Smooth muscle cell (in vitro differentiated cells): ENCODE data around the gene PCDH9. TPM values are rescaled to one million over a fixed set of nuclear protein-coding genes. Genes with fewer than 3 reads are reported as not detected.
A peak's percentile ranks its signal among the peaks of the same experiment; 100 is the strongest.

Experiments used
- DNase-seq: peaks from one replicate; lab custom pipeline; 2025; ENCODE audit not compliant: unreplicated experiment; lab: John Stamatoyannopoulos, UW
- H2AFZ ChIP-seq: fragments of 200-600 bp; sonication (generic); 2 replicates; pipeline ENCODE4 v1.6.0; 2016; ENCODE audit warnings: antibody characterized with exemption, low read depth, mild to moderate bottlenecking
- H3F3A ChIP-seq: fragments of 200-600 bp; sonication (generic); 2 replicates; pipeline ENCODE4 v1.6.0; 2017; ENCODE audit warnings: antibody characterized with exemption, low read depth
- H3K27ac ChIP-seq: fragments of 200-600 bp; sonication (generic); 2 replicates; pipeline ENCODE4 v1.5.1; 2016; ENCODE audit warnings: low read depth, mild to moderate bottlenecking
- H3K27me3 ChIP-seq: fragments of 200-600 bp; sonication (generic); 2 replicates; pipeline ENCODE4 v1.6.1; 2016; ENCODE audit warnings: low read depth, mild to moderate bottlenecking
- H3K36me3 ChIP-seq: fragments of 200-600 bp; sonication (generic); 2 replicates; pipeline ENCODE4 v1.5.1; 2016; ENCODE audit warnings: low read depth
- H3K4me1 ChIP-seq: fragments of 200-600 bp; sonication (generic); 2 replicates; pipeline ENCODE4 v1.5.1; 2016; ENCODE audit warnings: low read depth
- H3K4me2 ChIP-seq: fragments of 200-600 bp; sonication (generic); 2 replicates; pipeline ENCODE4 v1.6.0; 2016; ENCODE audit warnings: mild to moderate bottlenecking
- H3K4me3 ChIP-seq: fragments of 200-600 bp; sonication (generic); 2 replicates; pipeline ENCODE4 v1.5.1; 2016; ENCODE audit warnings: mild to moderate bottlenecking
- H3K79me2 ChIP-seq: fragments of 200-600 bp; sonication (generic); 2 replicates; pipeline ENCODE4 v1.6.0; 2016; ENCODE audit warnings: low read depth, mild to moderate bottlenecking
- H3K9ac ChIP-seq: fragments of 200-600 bp; sonication (generic); 2 replicates; pipeline ENCODE4 v1.6.0; 2016; ENCODE audit warnings: low read depth
- H3K9me3 ChIP-seq: fragments of 200-600 bp; sonication (generic); replicated peaks from 2 replicates; pipeline ENCODE4 v1.5.1; 2016; ENCODE audit warnings: low read depth
- H4K20me1 ChIP-seq: fragments of 200-600 bp; sonication (generic); 2 replicates; pipeline ENCODE4 v1.6.0; 2016; ENCODE audit warnings: low read depth
- CTCF ChIP-seq: fragments of 200-600 bp; sonication (generic); IDR thresholded peaks from 2 replicates; pipeline ENCODE4 v1.5.1; 2017; ENCODE audit warnings: borderline replicate concordance, mild to moderate bottlenecking, antibody characterized with exemption; ENCODE audit not compliant: insufficient read depth, poor library complexity, severe bottlenecking
- WGBS: methylation state at CpG from one replicate; pipeline ENCODE4 v1.1.7; 2016; ENCODE audit warnings: low lambda C conversion rate; 5-methylcytosine and 5-hydroxymethylcytosine counted together
- polyA plus RNA-seq: library from polyadenylated mRNA; unstranded; fragments of >200 nt; fragmentation: Nextera tagmentation; extraction: Ambion mirVana; gene quantifications from 2 replicates; pipeline ENCODE4 v1.2.1, GENCODE V29; 2016
- total RNA-seq: library from RNA; depleted of rRNA; stranded (reverse); fragments of >200 nt; gene quantifications from 2 replicates; pipeline ENCODE4 v1.2.3, GENCODE V29; 2014

The PCDH9 gene
- total and polyA plus RNA-seq, 2 experiments from 2014 or later, result 0.65 to 1.9 TPM

GRCh38 chr13:67077132-67077531 is 153.0 kb downstream of the PCDH9 start:
- Histone ChIP-seq H3K4me1 (no peaks in the 10 kb centered on the region), H3K79me2 (no peaks in the 10 kb centered on the region), H3K36me3 (no peaks in the 10 kb centered on the region), H3K4me2 (no peak overlapping the region), H3K9me3 (no peaks in the 10 kb centered on the region), H3K27ac (no peak overlapping the region), H3K4me3 (no peak overlapping the region), H3K9ac (no peak overlapping the region), H3F3A (no peaks in the 10 kb centered on the region), H4K20me1 (no peaks in the 10 kb centered on the region), H3K27me3 (no peaks in the 10 kb centered on the region), H2AFZ (peak overlapping the region; percentile 15)
- DNase-seq, result no peak
- TF ChIP-seq CTCF, result no peak

GRCh38 chr13:67076378-67076777 is 153.8 kb downstream of the PCDH9 start:
- no peaks in the 10 kb centered on the region for H3K9me3 ChIP-seq
- no peak overlapping the region for H3K9ac ChIP-seq
- H3K36me3 ChIP-seq, result no peaks in the 10 kb centered on the region
- no peak for DNase-seq
- no peaks in the 10 kb centered on the region for H3K79me2 ChIP-seq
- peak overlapping the region; percentile 37 for H2AFZ ChIP-seq
- 71% methylated on average over 3 of the region's 3 CpGs for WGBS
- no peak overlapping the region for H3K4me2 ChIP-seq
- H4K20me1 ChIP-seq, result no peaks in the 10 kb centered on the region
- no peaks in the 10 kb centered on the region for H3K4me1 ChIP-seq
- no peak for TF ChIP-seq CTCF
- H3F3A ChIP-seq, result no peaks in the 10 kb centered on the region
- H3K4me3 ChIP-seq, result no peak overlapping the region
- no peaks in the 10 kb centered on the region for H3K27me3 ChIP-seq
- no peak overlapping the region for H3K27ac ChIP-seq

GRCh38 chr13:67075239-67075638 is 154.9 kb downstream of the PCDH9 start:
- DNase-seq, result no peak
- no peak for TF ChIP-seq CTCF
- Histone ChIP-seq H3K9ac (no peak overlapping the region), H3K4me2 (no peak overlapping the region), H2AFZ (no peak overlapping the region), H3K36me3 (no peaks in the 10 kb centered on the region), H4K20me1 (no peaks in the 10 kb centered on the region), H3K79me2 (no peaks in the 10 kb centered on the region), H3K4me1 (peaks cover 5% of the 10 kb centered on the region), H3K27me3 (no peaks in the 10 kb centered on the region), H3K4me3 (no peak overlapping the region), H3F3A (no peaks in the 10 kb centered on the region), H3K27ac (no peak overlapping the region), H3K9me3 (no peaks in the 10 kb centered on the region)
- WGBS, result 89% methylated on average over 1 of the region's 1 CpG

- H3K9ac ChIP-seq, result no peak overlapping the region
- no peak overlapping the region for H2AFZ ChIP-seq
- no peak overlapping the region for H3K4me2 ChIP-seq
- no peaks in the 10 kb centered on the region for H3F3A ChIP-seq
- H4K20me1 ChIP-seq, result no peaks in the 10 kb centered on the region
- DNase-seq, result no peak
- no peak overlapping the region for H3K27ac ChIP-seq
- peaks cover 20% of the 10 kb centered on the region for H3K4me1 ChIP-seq
- H3K27me3 ChIP-seq, result no peaks in the 10 kb centered on the region
- no peaks in the 10 kb centered on the region for H3K36me3 ChIP-seq
- H3K79me2 ChIP-seq, result no peaks in the 10 kb centered on the region
- 92% methylated on average over 3 of the region's 3 CpGs for WGBS
- TF ChIP-seq CTCF, result no peak
- H3K4me3 ChIP-seq, result no peak overlapping the region
- H3K9me3 ChIP-seq, result no peaks in the 10 kb centered on the region
Measured at GRCh38 chr13:67071918-67072598, 158.1 kb downstream of the PCDH9 start.
